ENCODE measurements around the gene API5. TPM values are rescaled to one million over a fixed set of nuclear protein-coding genes. Genes with fewer than 3 reads are reported as not detected.

Gene API5
- total RNA-seq, 1 experiment from 2014 or later = 142 TPM

- H3K36me3 Mint-ChIP-seq = peaks cover 79% of the 10 kb centered on the region
- POLR2A ChIA-PET = no interaction called here
- H3K27ac Mint-ChIP-seq = peak overlapping the region; percentile 28
- ATAC-seq = peak; percentile 38
- TF ChIP-seq GRHL2 (CRISPR knock-in tag; IDR thresholded peaks at IDR 0.05; ENCODE audit: insufficient replicate concordance, severe bottlenecking) = no peak
- no peak for TF ChIP-seq ZNF423 (CRISPR knock-in tag; IDR thresholded peaks at IDR 0.05)
- TF ChIP-seq TCF7 (CRISPR knock-in tag; IDR thresholded peaks at IDR 0.05; ENCODE audit: low read depth) = no peak
- TF ChIP-seq AR (CRISPR knock-in tag; IDR thresholded peaks at IDR 0.05) = no peak
- no peak for TF ChIP-seq ATF6 (CRISPR knock-in tag; IDR thresholded peaks at IDR 0.05)
- TF ChIP-seq ELF4 (CRISPR knock-in tag; IDR thresholded peaks at IDR 0.05; ENCODE audit: low read depth) = no peak
- TF ChIP-seq ZNF416 (CRISPR knock-in tag; IDR thresholded peaks at IDR 0.05) = no peak
- no peak for TF ChIP-seq E2F1 (CRISPR knock-in tag; IDR thresholded peaks at IDR 0.05)
- TF ChIP-seq ZNF512 (CRISPR knock-in tag; IDR thresholded peaks at IDR 0.05; ENCODE audit: borderline replicate concordance) = no peak
- no peak for TF ChIP-seq E2F5 (CRISPR knock-in tag; IDR thresholded peaks at IDR 0.05)
- TF ChIP-seq USF1 (CRISPR knock-in tag; IDR thresholded peaks at IDR 0.05) = no peak
- TF ChIP-seq NR3C1 (CRISPR knock-in tag; conservative IDR thresholded peaks at IDR 0.05; ENCODE audit: low read depth) = no peak
- TF ChIP-seq ZNF425 (CRISPR knock-in tag; conservative IDR thresholded peaks at IDR 0.05) = no peak
- TF ChIP-seq ZSCAN18 (CRISPR knock-in tag; IDR thresholded peaks at IDR 0.05) = no peak
- no peak for TF ChIP-seq ZNF121 (CRISPR knock-in tag; IDR thresholded peaks at IDR 0.05)
- no peaks in the 10 kb centered on the region for H3K27me3 Mint-ChIP-seq (ENCODE audit: low read depth)
- peaks cover 21% of the 10 kb centered on the region for H3K4me1 Mint-ChIP-seq
- CTCF ChIA-PET = interaction anchor here (1.4 kb wide), 1 partner anchor 82 kb away, joined by 4 read pairs; the partner anchor contains the start of gene API5
- no peak overlapping the region for H3K4me3 Mint-ChIP-seq
- DNase-seq (ENCODE audit: low spot score) = no peak
- no peaks in the 10 kb centered on the region for H3K9me3 Mint-ChIP-seq
These were observed 82.1 kb downstream of the API5 start for GRCh38 chr11:43393765-43394355.

All from WTC11 (cell line).